NCI-H82 (cell line): ENCODE results near the gene CREB3.

Experiments used
- DNase-seq: peaks from one replicate; lab custom pipeline; 2025; lab: John Stamatoyannopoulos, UW

The CREB3 gene

GRCh38 chr9:35702696-35703095 lies 29.8 kb upstream of the CREB3 start:
- DNase-seq, result no peak

GRCh38 chr9:35703906-35704672 lies 28.4 kb upstream of the CREB3 start:
- no peak for DNase-seq

- DNase-seq, result no peak
Measured at GRCh38 chr9:35705372-35705771, 27.1 kb upstream of the CREB3 start.

GRCh38 chr9:35705836-35706430 lies 26.5 kb upstream of the CREB3 start:
- no peak for DNase-seq

GRCh38 chr9:35706951-35707350 lies 25.5 kb upstream of the CREB3 start:
- no peak for DNase-seq

- no peak for DNase-seq
Measured at GRCh38 chr9:35708146-35708545, 24.3 kb upstream of the CREB3 start.

- no peak for DNase-seq
Measured at GRCh38 chr9:35710818-35711500, 21.5 kb upstream of the CREB3 start.

- no peak for DNase-seq
Measured at GRCh38 chr9:35711501-35712428, 20.7 kb upstream of the CREB3 start.

- DNase-seq, result no peak
Measured at GRCh38 chr9:35712762-35713400, 19.6 kb upstream of the CREB3 start.

GRCh38 chr9:35713578-35713977 lies 18.9 kb upstream of the CREB3 start:
- no peak for DNase-seq

GRCh38 chr9:35714123-35714522 lies 18.3 kb upstream of the CREB3 start:
- no peak for DNase-seq

GRCh38 chr9:35714579-35715252 lies 17.8 kb upstream of the CREB3 start:
- DNase-seq, result no peak

- DNase-seq, result no peak
Measured at GRCh38 chr9:35716230-35716629, 16.2 kb upstream of the CREB3 start.

- DNase-seq, result no peak
Measured at GRCh38 chr9:35717132-35717870, 15.2 kb upstream of the CREB3 start.

GRCh38 chr9:35718721-35719511 lies 13.6 kb upstream of the CREB3 start:
- no peak for DNase-seq

- no peak for DNase-seq
Measured at GRCh38 chr9:35719546-35719945, 12.9 kb upstream of the CREB3 start.

- DNase-seq, result no peak
Measured at GRCh38 chr9:35723426-35723825, 9.0 kb upstream of the CREB3 start.

- DNase-seq, result no peak
Measured at GRCh38 chr9:35723908-35724307, 8.6 kb upstream of the CREB3 start.

- no peak for DNase-seq
Measured at GRCh38 chr9:35725362-35725761, 7.1 kb upstream of the CREB3 start.

GRCh38 chr9:35726931-35727330 lies 5.5 kb upstream of the CREB3 start:
- DNase-seq, result no peak
